GM20431 (cell line): ENCODE results near the gene RUNX1.

Experiments
- in situ Hi-C: fragments of 300-500 bp; cut with MseI, MboI; formaldehyde crosslinking; loops from one replicate; pipeline ENCODE4 v1.15.0; 2020; ENCODE audit warnings: low sequenced_read_pairs; ENCODE audit not compliant: unreplicated experiment

The RUNX1 gene

GRCh38 chr21:34790834-34791233 lies 258.3 kb downstream of the RUNX1 start:
- in situ Hi-C loops = no loop called here

GRCh38 chr21:34790341-34790740 lies 258.8 kb downstream of the RUNX1 start:
- in situ Hi-C loops = no loop called here

- in situ Hi-C loops = no loop called here
Observed at GRCh38 chr21:34788879-34789278, 260.2 kb downstream of the RUNX1 start.

GRCh38 chr21:34783815-34784214 lies 265.3 kb downstream of the RUNX1 start:
- in situ Hi-C loops = no loop called here

GRCh38 chr21:34782506-34783360 lies 266.4 kb downstream of the RUNX1 start:
- in situ Hi-C loops = no loop called here

GRCh38 chr21:34781526-34781925 lies 267.6 kb downstream of the RUNX1 start:
- in situ Hi-C loops = no loop called here

GRCh38 chr21:34779860-34780259 lies 269.2 kb downstream of the RUNX1 start:
- in situ Hi-C loops = no loop called here

GRCh38 chr21:34775793-34776192 lies 273.3 kb downstream of the RUNX1 start:
- in situ Hi-C loops = no loop called here

- in situ Hi-C loops = no loop called here
Observed at GRCh38 chr21:34774750-34775149, 274.4 kb downstream of the RUNX1 start.

GRCh38 chr21:34771512-34772028 lies 277.5 kb downstream of the RUNX1 start:
- in situ Hi-C loops = no loop called here

GRCh38 chr21:34770576-34770975 lies 278.5 kb downstream of the RUNX1 start:
- in situ Hi-C loops = no loop called here

GRCh38 chr21:34768326-34768725 lies 280.8 kb downstream of the RUNX1 start:
- in situ Hi-C loops = no loop called here

GRCh38 chr21:34766862-34767261 lies 282.2 kb downstream of the RUNX1 start:
- in situ Hi-C loops = no loop called here

- in situ Hi-C loops = no loop called here
Observed at GRCh38 chr21:34765619-34766018, 283.5 kb downstream of the RUNX1 start.

- in situ Hi-C loops = no loop called here
Observed at GRCh38 chr21:34764715-34765284, 284.3 kb downstream of the RUNX1 start.

- in situ Hi-C loops = no loop called here
Observed at GRCh38 chr21:34762786-34763185, 286.3 kb downstream of the RUNX1 start.

- in situ Hi-C loops = no loop called here
Observed at GRCh38 chr21:34761758-34762330, 287.3 kb downstream of the RUNX1 start.

- in situ Hi-C loops = no loop called here
Observed at GRCh38 chr21:34754690-34755647, 294.1 kb downstream of the RUNX1 start.

GRCh38 chr21:34748862-34749261 lies 300.2 kb downstream of the RUNX1 start:
- in situ Hi-C loops = loop anchor here (25.0 kb wide), 1 partner anchor 1088 kb away; no protein-coding TSS in a partner anchor
